GM19438 (cell line): ENCODE measurements around the gene APC.

Source experiments
- ATAC-seq: cut with Tn5 transposase; IDR thresholded peaks from one replicate; pipeline ENCODE4 v1.9.1; 2021; ENCODE audit warnings: low read depth; ENCODE audit not compliant: unreplicated experiment

Gene APC

GRCh38 chr5:112776301-112776856, 38.7 kb downstream of the APC start:
- ATAC-seq, result no peak

GRCh38 chr5:112779531-112779930, 41.8 kb downstream of the APC start:
- ATAC-seq, result no peak

GRCh38 chr5:112784726-112785125, 47.0 kb downstream of the APC start:
- ATAC-seq, result no peak

GRCh38 chr5:112787261-112787660, 49.6 kb downstream of the APC start:
- ATAC-seq, result no peak

- ATAC-seq, result no peak
Observed at GRCh38 chr5:112787896-112788295, 50.2 kb downstream of the APC start.

GRCh38 chr5:112793201-112793600, 55.5 kb downstream of the APC start:
- no peak for ATAC-seq

- no peak for ATAC-seq
Observed at GRCh38 chr5:112794410-112794809, 56.7 kb downstream of the APC start.

GRCh38 chr5:112795342-112795741, 57.7 kb downstream of the APC start:
- ATAC-seq, result no peak

- ATAC-seq, result no peak
Observed at GRCh38 chr5:112795944-112796678, 58.4 kb downstream of the APC start.

- ATAC-seq, result no peak
Observed at GRCh38 chr5:112799661-112800060, 62.0 kb downstream of the APC start.

GRCh38 chr5:112800891-112801290, 63.2 kb downstream of the APC start:
- no peak for ATAC-seq

GRCh38 chr5:112811023-112811422, 73.3 kb downstream of the APC start:
- ATAC-seq, result no peak

- ATAC-seq, result no peak
Observed at GRCh38 chr5:112812549-112812948, 74.9 kb downstream of the APC start.

- no peak for ATAC-seq
Observed at GRCh38 chr5:112820246-112820645, 82.6 kb downstream of the APC start.

- no peak for ATAC-seq
Observed at GRCh38 chr5:112822456-112822855, 84.8 kb downstream of the APC start.

GRCh38 chr5:112823181-112823580, 85.5 kb downstream of the APC start:
- ATAC-seq, result no peak

GRCh38 chr5:112823656-112824055, 86.0 kb downstream of the APC start:
- no peak for ATAC-seq

GRCh38 chr5:112824197-112824596, 86.5 kb downstream of the APC start:
- no peak for ATAC-seq

GRCh38 chr5:112830378-112830777, 92.7 kb downstream of the APC start:
- ATAC-seq, result no peak

- ATAC-seq, result no peak
Observed at GRCh38 chr5:112833971-112834370, 96.3 kb downstream of the APC start.

GRCh38 chr5:112844489-112844888, 106.8 kb downstream of the APC start:
- no peak for ATAC-seq

GRCh38 chr5:112846556-112846955, 108.9 kb downstream of the APC start:
- ATAC-seq, result no peak
